Lower leg skin (tissue), 4 donors: Measurements from ENCODE around the gene ANGPTL3. TPM values are rescaled to one million over a fixed set of nuclear protein-coding genes. Genes with fewer than 3 reads are reported as not detected.

Source experiments
- DNase-seq, 2 donors: peaks; one replicate each; pipeline ENCODE4 v3.0.0-alpha.2; 2019; ENCODE audit warnings: low spot score in 2 of 2
- H3K4me3 ChIP-seq: fragments of 200-600 bp; sonication (generic); 2 replicates; pipeline ENCODE4 v1.5.1; 2017; ENCODE audit warnings: mild to moderate bottlenecking, low read depth; ENCODE audit not compliant: poor library complexity, severe bottlenecking
- CTCF ChIP-seq, 3 donors: fragments of 450-650 bp; IDR thresholded peaks; one replicate each; pipeline ENCODE4 v1.5.1; 2016; ENCODE audit warnings: antibody characterized with exemption in 3 of 3, mild to moderate bottlenecking in 3 of 3, moderate library complexity in 2 of 3
- POLR2A ChIP-seq, 2 donors: fragments of 450-650 bp; IDR thresholded peaks; one replicate each; pipeline ENCODE4 v1.6.1; 2016 to 2017; ENCODE audit warnings: antibody characterized with exemption in 2 of 2, mild to moderate bottlenecking in 1 of 2, moderate library complexity in 1 of 2
- WGBS, 2 donors: methylation state at CpG; one replicate each; pipeline ENCODE4 v1.1.5; 2018; 5-methylcytosine and 5-hydroxymethylcytosine counted together
- intact Hi-C: fragments of 100-400 bp; cut with DNase I; formaldehyde crosslinking; loops from one replicate; pipeline ENCODE4 v1.15.0; 2023; ENCODE audit warnings: low total_unique reads
- total RNA-seq, 4 donors: library from RNA; depleted of rRNA; stranded (reverse); fragments of >200 nt; gene quantifications; one replicate each; pipeline ENCODE4 v1.1.0, GENCODE V29; 2016

ANGPTL3 gene
- total RNA-seq, 4 donors from 2014 or later, result not detected

GRCh38 chr1:62637392-62638105 lies 40.2 kb downstream of the ANGPTL3 start:
- no peak for DNase-seq
- 91% methylated on average over 6 of the region's 6 CpGs for WGBS, 2 donors
- no peak overlapping the region for H3K4me3 ChIP-seq
- TF ChIP-seq POLR2A (IDR thresholded peaks at IDR 0.05), result no peak
- TF ChIP-seq CTCF (IDR thresholded peaks at IDR 0.05), result no peak
- intact Hi-C loops, result no loop called here

GRCh38 chr1:62643283-62643682 lies 46.0 kb downstream of the ANGPTL3 start:
- no peak overlapping the region for H3K4me3 ChIP-seq
- WGBS, 2 donors, result 100% methylated on average over 1 of the region's 1 CpG
- no peak for DNase-seq
- no peak for TF ChIP-seq POLR2A (IDR thresholded peaks at IDR 0.05)
- TF ChIP-seq CTCF (IDR thresholded peaks at IDR 0.05), result no peak
- intact Hi-C loops, result no loop called here

- intact Hi-C loops, result no loop called here
- DNase-seq, result no peak
- H3K4me3 ChIP-seq, result no peak overlapping the region
- TF ChIP-seq CTCF (IDR thresholded peaks at IDR 0.05) (no peak), POLR2A (IDR thresholded peaks at IDR 0.05) (no peak)
Observed at GRCh38 chr1:62652387-62652786, 55.1 kb downstream of the ANGPTL3 start.

- H3K4me3 ChIP-seq, result no peak overlapping the region
- intact Hi-C loops, result no loop called here
- 64 to 80% methylated on average over 1 of the region's 1 CpG for WGBS, 2 donors
- TF ChIP-seq POLR2A (IDR thresholded peaks at IDR 0.05) (no peak), CTCF (IDR thresholded peaks at IDR 0.05) (no peak)
- DNase-seq, result no peak
Observed at GRCh38 chr1:62654744-62655143, 57.4 kb downstream of the ANGPTL3 start.

Other genes starting within 250 kb of the ANGPTL3 start
- gene USP1, start 160.5 kb upstream of the ANGPTL3 start, total RNA-seq, result 10 to 100 TPM; 23.9 to 28.4 (median 25.8) TPM
- 10 to 100 TPM; 27.0 to 67.5 (median 29.4) TPM for gene DOCK7, start 90.9 kb downstream of the ANGPTL3 start, total RNA-seq
- gene ATG4C, start 186.6 kb downstream of the ANGPTL3 start, total RNA-seq, result 1 to 10 TPM; 2.3 to 4.8 (median 4.4) TPM